ENCODE data around the gene UXT.

UXT gene

GRCh38 chrX:47632666-47633065, 26.3 kb downstream of the UXT start:
- Histone ChIP-seq H3K27me3 (peaks cover 0 to 84% (median 66%) of the 10 kb centered on the region in 11 experiments; a peak in 21 of 22 replicates), H3K9me3 (replicated peaks in 1 of 11) (0 out of 22 replicates have a peak, but pooled peaks cover 0 to 2% (median 0%) of the 10 kb centered on the region in 11 experiments), H3K9ac (no peak overlapping the region), H4K20me1 (peaks cover 0 to 19% (median 0%) of the 10 kb centered on the region in 11 experiments; a peak in 7 of 22 replicates), H3K27ac (peak overlapping the region in 3 of 11 experiments; percentile 8 to 32 (median 28); a peak in 2 of 22 replicates), H3K4me3 (no peak overlapping the region), H3K4me2 (peak overlapping the region in 7 of 11 experiments; percentile 1 to 91 (median 39); a peak in 9 of 22 replicates), H3K4me1 (peaks cover 18 to 94% (median 59%) of the 10 kb centered on the region in 10 experiments), H3K36me3 (peaks cover 0 to 28% (median 17%) of the 10 kb centered on the region in 11 experiments; a peak in 13 of 22 replicates)
- no peak for TF ChIP-seq Cebpa-rat (IDR thresholded peaks at IDR 0.05)

GRCh38 chrX:47631676-47632075, 27.3 kb downstream of the UXT start:
- peaks cover 18 to 95% (median 58%) of the 10 kb centered on the region in 10 experiments for H3K4me1 ChIP-seq
- H3K27me3 ChIP-seq: peaks cover 0 to 81% (median 61%) of the 10 kb centered on the region in 11 experiments; a peak in 21 of 22 replicates
- peak overlapping the region in 3 of 11 experiments; percentile 86 to 91 (median 90); a peak in 4 of 22 replicates for H3K4me2 ChIP-seq
- H3K27ac ChIP-seq: no peak overlapping the region
- H4K20me1 ChIP-seq: peaks cover 0 to 29% (median 6%) of the 10 kb centered on the region in 11 experiments; a peak in 10 of 22 replicates
- no peak overlapping the region for H3K9ac ChIP-seq
- no peaks in the 10 kb centered on the region for H3K9me3 ChIP-seq (replicated peaks in 1 of 11)
- H3K36me3 ChIP-seq: peaks cover 0 to 23% (median 14%) of the 10 kb centered on the region in 11 experiments; a peak in 14 of 22 replicates
- no peak for TF ChIP-seq Cebpa-rat (IDR thresholded peaks at IDR 0.05)
- H3K4me3 ChIP-seq: no peak overlapping the region

- no peak for TF ChIP-seq Cebpa-rat (IDR thresholded peaks at IDR 0.05)
- Histone ChIP-seq H3K36me3 (peaks cover 0 to 9% (median 4%) of the 10 kb centered on the region in 11 experiments; a peak in 8 of 22 replicates), H3K27ac (peak within 1 kb of the TSS in 8 of 11 experiments; percentile 47 to 84 (median 74); a peak in 15 of 22 replicates), H4K20me1 (peaks cover 0 to 45% (median 6%) of the 10 kb centered on the region in 11 experiments; a peak in 10 of 22 replicates), H3K4me2 (peak within 1 kb of the TSS; percentile 64 to 93 (median 87)), H3K4me3 (peak within 1 kb of the TSS in 8 of 10 experiments; percentile 3 to 64 (median 50); a peak in 14 of 20 replicates), H3K4me1 (peaks cover 18 to 76% (median 53%) of the 10 kb centered on the region in 10 experiments), H3K9me3 (replicated peaks in 1 of 11) (no peaks in the 10 kb centered on the region), H3K9ac (peak within 1 kb of the TSS in 8 of 11 experiments; percentile 15 to 72 (median 56); a peak in 14 of 22 replicates), H3K27me3 (peaks cover 0 to 76% (median 60%) of the 10 kb centered on the region in 11 experiments; a peak in 21 of 22 replicates)
Observed at GRCh38 chrX:47629419-47630200, 29.4 kb downstream of the UXT start, which contains the start of gene CFP. CFP (minus strand) TSS chrX:47629930; CDS start chrX:47629844, 86 bp downstream.

GRCh38 chrX:47628982-47629381, 30.0 kb downstream of the UXT start:
- Histone ChIP-seq H3K36me3 (peaks cover 0 to 9% (median 0%) of the 10 kb centered on the region in 11 experiments; a peak in 1 of 22 replicates), H3K4me2 (peak overlapping the region; percentile 21 to 87 (median 57); a peak in 19 of 22 replicates), H3K4me3 (peak overlapping the region in 5 of 10 experiments; percentile 30 to 64 (median 55); a peak in 7 of 20 replicates), H3K4me1 (peaks cover 18 to 70% (median 50%) of the 10 kb centered on the region in 10 experiments), H4K20me1 (peaks cover 0 to 44% (median 6%) of the 10 kb centered on the region in 11 experiments; a peak in 9 of 22 replicates), H3K9me3 (replicated peaks in 1 of 11) (no peaks in the 10 kb centered on the region), H3K27me3 (peaks cover 0 to 69% (median 59%) of the 10 kb centered on the region in 11 experiments; a peak in 21 of 22 replicates), H3K9ac (peak overlapping the region in 5 of 11 experiments; percentile 16 to 42 (median 39); a peak in 5 of 22 replicates), H3K27ac (peak overlapping the region in 1 of 11 experiments; percentile 84; a peak in 3 of 22 replicates)
- TF ChIP-seq Cebpa-rat (IDR thresholded peaks at IDR 0.05): no peak

- TF ChIP-seq Cebpa-rat (IDR thresholded peaks at IDR 0.05): no peak
- H3K27ac ChIP-seq: no peak overlapping the region
- peaks cover 0 to 9% (median 0%) of the 10 kb centered on the region in 11 experiments; a peak in 1 of 22 replicates for H3K36me3 ChIP-seq
- H3K9me3 ChIP-seq (replicated peaks in 1 of 11): no peaks in the 10 kb centered on the region
- H3K4me1 ChIP-seq: peaks cover 24 to 46% (median 29%) of the 10 kb centered on the region in 10 experiments
- H3K4me3 ChIP-seq: no peak overlapping the region
- no peak overlapping the region for H3K9ac ChIP-seq
- peaks cover 0 to 60% (median 39%) of the 10 kb centered on the region in 11 experiments; a peak in 16 of 22 replicates for H3K27me3 ChIP-seq
- H3K4me2 ChIP-seq: no peak overlapping the region
- peaks cover 0 to 42% (median 0%) of the 10 kb centered on the region in 11 experiments; a peak in 9 of 22 replicates for H4K20me1 ChIP-seq
Observed at GRCh38 chrX:47625365-47625764, 33.6 kb downstream of the UXT start.

DNA sequence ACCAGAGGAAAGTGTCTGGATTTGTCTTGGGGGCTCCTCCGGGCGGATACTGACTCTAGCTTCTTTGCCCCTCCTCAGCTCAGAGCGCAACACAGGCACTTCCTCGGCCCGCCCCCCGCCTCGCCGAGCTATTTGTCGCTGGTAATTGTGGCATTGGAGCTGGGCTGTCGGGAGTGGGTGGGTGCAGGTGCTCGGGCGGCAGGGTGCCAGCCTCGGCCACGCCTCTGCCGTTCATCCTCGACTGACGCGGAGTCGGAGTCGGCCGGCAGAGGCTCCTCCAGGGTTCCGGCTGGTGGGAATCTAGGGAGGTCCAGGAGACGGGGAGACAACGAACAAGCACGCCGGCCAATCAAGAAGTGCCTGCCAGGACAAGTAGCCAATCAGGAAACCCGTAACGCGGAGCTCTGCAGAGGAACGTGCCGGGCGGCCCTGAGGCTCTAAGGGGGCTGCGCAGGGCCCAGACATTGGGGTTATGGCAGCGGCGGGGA, 35.4 kb downstream of the UXT start:
- no peak overlapping the region for H3K27ac ChIP-seq
- peak overlapping the region; percentile 31 to 58 (median 44) for H3K4me3 ChIP-seq
- H3K36me3 ChIP-seq: peaks cover 0 to 9% (median 0%) of the 10 kb centered on the region in 11 experiments; a peak in 1 of 22 replicates
- peak overlapping the region; percentile 48 to 85 (median 68) for H3K4me2 ChIP-seq
- no peak for TF ChIP-seq Cebpa-rat (IDR thresholded peaks at IDR 0.05)
- peaks cover 10 to 34% (median 14%) of the 10 kb centered on the region in 10 experiments; a peak in 19 of 20 replicates for H3K4me1 ChIP-seq
- peaks cover 0 to 10% (median 0%) of the 10 kb centered on the region in 11 experiments; a peak in 6 of 22 replicates for H3K9me3 ChIP-seq (replicated peaks in 1 of 11)
- H3K9ac ChIP-seq: peak overlapping the region in 2 of 11 experiments; percentile 9 to 29; a peak in 2 of 22 replicates
- peaks cover 0 to 42% (median 0%) of the 10 kb centered on the region in 11 experiments; a peak in 9 of 22 replicates for H4K20me1 ChIP-seq
- H3K27me3 ChIP-seq: peaks cover 0 to 59% (median 38%) of the 10 kb centered on the region in 11 experiments; a peak in 16 of 22 replicates

DNA sequence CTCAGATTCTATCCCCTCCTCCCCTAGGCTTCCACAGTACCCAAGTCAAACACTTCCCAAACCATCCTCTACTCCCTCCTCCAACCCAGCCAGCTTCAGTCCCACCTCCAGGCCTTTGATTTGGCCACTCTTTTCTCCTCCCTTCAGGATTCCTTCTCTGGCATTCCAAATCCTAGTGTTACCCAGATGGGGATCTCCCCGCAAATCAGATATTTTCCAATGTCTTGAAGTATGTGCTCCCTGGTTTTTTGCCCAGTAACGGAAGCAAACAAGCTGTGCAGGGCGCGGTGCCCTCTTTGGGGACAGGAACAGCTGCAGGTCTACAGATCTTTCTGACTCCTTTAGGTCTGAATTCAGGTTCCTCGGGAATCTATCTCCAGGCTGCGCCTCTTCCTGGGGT, 37.1 kb downstream of the UXT start:
- no peak overlapping the region for H3K4me2 ChIP-seq
- H3K36me3 ChIP-seq: peaks cover 0 to 6% (median 0%) of the 10 kb centered on the region in 11 experiments; a peak in 1 of 22 replicates
- H3K27ac ChIP-seq: no peak overlapping the region
- H3K9ac ChIP-seq: no peak overlapping the region
- peaks cover 0 to 17% (median 7%) of the 10 kb centered on the region in 10 experiments; a peak in 11 of 20 replicates for H3K4me1 ChIP-seq
- H3K27me3 ChIP-seq: peaks cover 0 to 69% (median 43%) of the 10 kb centered on the region in 11 experiments; a peak in 17 of 22 replicates
- H3K9me3 ChIP-seq (replicated peaks in 1 of 11): peaks cover 0 to 10% (median 0%) of the 10 kb centered on the region in 11 experiments; a peak in 6 of 22 replicates
- peaks cover 0 to 28% (median 0%) of the 10 kb centered on the region in 11 experiments; a peak in 8 of 22 replicates for H4K20me1 ChIP-seq
- H3K4me3 ChIP-seq: no peak overlapping the region
- no peak for TF ChIP-seq Cebpa-rat (IDR thresholded peaks at IDR 0.05)

GRCh38 chrX:47620303-47620685, 38.7 kb downstream of the UXT start:
- H3K4me3 ChIP-seq: no peak overlapping the region
- H3K27ac ChIP-seq: no peak overlapping the region
- H3K4me2 ChIP-seq: peak overlapping the region in 6 of 11 experiments; percentile 49 to 76 (median 56); a peak in 7 of 22 replicates
- H3K27me3 ChIP-seq: peaks cover 0 to 68% (median 48%) of the 10 kb centered on the region in 11 experiments; a peak in 17 of 22 replicates
- H4K20me1 ChIP-seq: peaks cover 0 to 12% (median 0%) of the 10 kb centered on the region in 11 experiments; a peak in 6 of 22 replicates
- TF ChIP-seq Cebpa-rat (IDR thresholded peaks at IDR 0.05): no peak
- H3K36me3 ChIP-seq: 0 out of 22 replicates have a peak, but pooled peaks cover 0 to 3% (median 0%) of the 10 kb centered on the region in 11 experiments
- peaks cover 0 to 17% (median 7%) of the 10 kb centered on the region in 10 experiments; a peak in 10 of 20 replicates for H3K4me1 ChIP-seq
- H3K9me3 ChIP-seq (replicated peaks in 1 of 11): peaks cover 0 to 10% (median 0%) of the 10 kb centered on the region in 11 experiments; a peak in 6 of 22 replicates
- H3K9ac ChIP-seq: no peak overlapping the region

Measured in BLaER1 treated with 17β-estradiol and CSF1 and Interleukin-3, amounts not matched to agents 10 nM and 100 nM (cell line).